NCI-H2196 (cell line): ENCODE measurements around the gene USP9Y.
"Not testable (repeated sequence)": the region's sequence is repeated elsewhere in the genome, so short reads cannot be mapped to it uniquely, and the experiment has no call there.

Experiments used
- DNase-seq: peaks from one replicate; lab custom pipeline; 2025; ENCODE audit not compliant: unreplicated experiment; lab: John Stamatoyannopoulos, UW

The USP9Y gene

GRCh38 chrY:12701181-12701695, at the start of gene USP9Y:
TSS of gene USP9Y (plus strand) at chrY:12701231. CDS start at chrY:12709448, 8,217 bp downstream.
- no peak for DNase-seq

DNA sequence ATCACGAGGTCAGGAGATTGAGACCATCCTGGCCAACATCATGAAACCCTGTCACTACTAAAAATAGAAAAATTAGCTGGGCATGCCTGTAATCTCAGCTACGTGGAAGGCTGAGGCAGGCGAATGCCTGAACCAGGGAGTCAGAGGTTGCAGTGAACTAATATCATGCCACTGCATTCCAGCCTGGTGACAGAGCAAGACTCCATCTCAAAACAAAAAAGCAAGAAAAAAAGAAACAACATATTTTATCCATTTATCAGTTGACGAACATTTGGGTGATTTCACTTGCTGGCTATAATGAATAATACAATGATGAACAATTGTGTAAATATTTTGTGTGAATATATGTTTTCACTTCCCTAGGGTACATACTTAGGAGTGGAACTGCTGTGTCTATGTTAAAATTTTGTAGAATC, 49.4 kb upstream of the USP9Y start:
- no peak for DNase-seq

DNA sequence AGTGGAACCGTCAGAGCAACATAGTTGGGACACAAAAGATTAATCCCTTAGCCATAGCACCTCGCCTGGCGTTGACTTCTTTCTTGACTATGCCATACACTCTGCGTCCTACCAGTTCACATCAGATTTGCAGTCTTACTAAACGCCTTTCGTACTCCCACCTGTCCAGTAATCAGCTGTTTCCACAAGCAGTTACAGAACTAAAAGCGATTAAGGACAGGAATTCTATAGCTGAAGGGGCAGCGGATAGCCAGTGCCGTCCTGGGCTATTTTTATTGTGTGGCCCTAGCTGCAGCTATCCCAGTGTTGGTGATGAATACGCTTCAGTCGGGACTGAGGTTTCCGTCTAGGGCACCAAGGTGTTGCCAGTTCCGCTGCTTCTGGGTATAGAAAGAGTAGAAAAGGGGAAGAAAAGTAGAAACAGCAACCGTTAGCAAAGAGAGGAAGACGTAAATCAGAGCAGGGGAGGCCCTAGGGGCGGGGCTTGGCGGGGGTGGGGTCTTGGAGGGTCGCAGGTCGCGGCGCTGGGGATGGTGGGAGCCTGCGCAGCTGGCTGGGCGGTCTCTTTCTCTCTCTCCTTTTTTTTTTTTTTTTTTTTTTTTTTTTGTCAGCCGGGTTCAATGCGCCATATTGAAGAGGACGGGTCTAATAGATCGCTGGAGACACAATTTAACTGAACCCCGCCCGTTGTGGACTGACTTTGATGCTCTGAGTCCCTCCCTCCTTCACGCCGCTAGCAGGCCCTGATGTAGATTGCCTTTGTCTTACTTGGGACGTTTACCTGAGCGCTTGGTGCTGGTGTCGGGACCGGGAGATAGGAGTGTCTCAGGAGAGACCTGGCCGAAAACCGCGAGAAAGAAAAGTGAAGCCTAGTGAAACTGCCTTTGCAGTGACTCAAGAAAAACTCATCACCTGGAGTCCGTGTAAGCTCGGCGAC, 39.0 kb upstream of the USP9Y start:
- peak; percentile 50 for DNase-seq

GRCh38 chrY:12662745-12663591, 38.1 kb upstream of the USP9Y start:
- DNase-seq, result peak; percentile 55

DNA sequence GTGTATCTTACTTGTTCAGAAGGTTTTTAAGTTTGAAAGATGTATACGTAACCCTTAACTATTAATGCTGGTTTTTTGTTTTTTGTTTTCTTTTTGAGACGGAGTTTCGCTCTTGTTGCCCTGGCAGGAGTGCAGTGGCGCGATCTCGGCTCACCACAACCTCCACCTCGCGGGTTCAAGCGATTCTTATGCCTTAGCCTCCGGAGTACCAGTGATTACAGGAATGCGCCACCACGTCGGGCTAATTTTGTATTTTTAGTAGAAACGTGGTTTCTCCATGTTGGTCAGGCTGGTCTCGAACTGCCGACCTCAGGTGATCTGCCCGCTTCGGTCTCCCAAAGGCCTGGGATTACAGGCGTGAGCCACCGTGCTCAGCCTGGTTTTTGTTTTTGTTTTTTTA, 37.2 kb upstream of the USP9Y start:
- not testable (repeated sequence) for DNase-seq

DNA sequence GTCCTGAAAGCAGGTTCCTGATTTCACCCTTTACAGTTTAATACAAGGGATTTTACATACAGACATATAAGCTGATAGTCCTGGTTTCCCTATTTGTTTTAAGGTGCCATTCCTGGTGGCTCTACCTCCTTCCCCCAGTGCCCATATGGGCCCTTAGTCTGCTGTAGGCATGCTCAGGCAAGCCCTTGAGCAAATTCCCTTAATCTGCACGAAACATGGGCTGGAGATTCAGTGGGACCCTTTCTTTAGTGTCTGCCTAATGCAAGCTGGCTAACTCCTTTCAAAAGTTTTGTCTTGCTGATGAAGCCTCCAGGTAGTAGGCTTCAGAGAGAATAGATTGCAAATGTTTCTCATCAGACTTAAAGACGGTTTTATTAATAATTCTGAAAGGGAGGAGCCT, 22.9 kb upstream of the USP9Y start:
- no peak for DNase-seq

DNA sequence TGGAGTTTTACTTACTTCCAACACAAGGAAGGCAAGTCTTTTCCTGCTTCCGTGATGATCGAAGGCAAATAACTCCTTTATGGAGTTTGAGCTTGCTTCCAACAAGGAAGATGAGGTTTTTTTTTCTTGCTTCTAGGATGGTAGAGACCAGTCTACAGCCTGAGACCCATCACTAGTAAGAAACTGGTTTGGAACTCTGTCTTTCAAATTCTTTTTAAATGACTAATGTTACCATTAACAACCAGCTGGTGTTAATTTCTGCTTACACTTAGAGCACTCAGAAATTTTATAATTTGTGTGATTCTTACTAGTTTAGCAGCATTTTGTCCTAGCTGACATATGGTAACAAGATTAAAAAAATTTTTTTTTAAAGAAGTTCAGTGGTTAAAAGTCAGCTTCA, 19.5 kb upstream of the USP9Y start:
- no peak for DNase-seq

DNA sequence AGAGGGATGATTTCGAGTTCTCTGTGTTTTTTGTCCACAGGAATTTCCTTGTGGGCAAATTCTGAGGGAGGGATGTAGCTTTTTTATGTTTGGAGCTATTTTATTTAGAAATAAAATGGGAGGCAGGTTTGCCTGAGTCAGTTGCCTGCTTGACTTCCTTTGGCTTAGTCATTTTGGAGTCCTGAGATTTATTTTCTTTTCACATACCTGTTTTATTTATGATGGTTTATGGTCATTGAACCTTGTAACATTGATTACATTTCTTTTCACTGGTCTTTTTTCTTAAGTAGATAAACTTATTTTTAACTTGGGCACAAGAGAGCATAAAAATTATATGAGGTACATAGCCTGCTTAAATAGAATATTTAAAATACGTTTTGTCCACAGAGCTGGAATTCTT, 12.7 kb upstream of the USP9Y start:
- no peak for DNase-seq

DNA sequence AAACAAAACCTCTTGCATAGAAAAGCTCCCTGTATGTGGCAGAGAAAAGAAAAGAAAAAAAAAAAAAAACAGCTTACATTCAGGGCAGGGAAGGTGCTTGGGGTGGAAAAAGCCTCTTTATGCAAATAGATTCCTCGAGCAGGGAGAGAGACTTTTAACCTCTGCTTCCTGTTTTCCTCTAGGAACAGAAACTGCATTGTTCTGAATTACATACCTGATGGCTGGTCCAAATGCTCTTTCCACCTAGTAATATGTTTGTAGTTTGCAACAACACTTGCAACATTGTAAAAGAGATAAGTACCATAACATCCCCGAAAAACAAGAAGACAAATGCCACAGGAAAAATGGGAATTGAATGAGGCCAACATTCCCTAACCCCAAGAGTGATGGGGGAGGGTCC, 944 bp upstream of the USP9Y start:
- no peak for DNase-seq

GRCh38 chrY:12702174-12702573, 1.1 kb downstream of the USP9Y start:
- no peak for DNase-seq

- no peak for DNase-seq
Observed at GRCh38 chrY:12710460-12710859, 9.4 kb downstream of the USP9Y start.

- DNase-seq, result no peak
Observed at GRCh38 chrY:12715376-12715775, 14.3 kb downstream of the USP9Y start.

GRCh38 chrY:12729746-12730145, 28.7 kb downstream of the USP9Y start:
- DNase-seq, result peak; percentile 6

- DNase-seq, result no peak
Observed at GRCh38 chrY:12733625-12734024, 32.6 kb downstream of the USP9Y start.

GRCh38 chrY:12734051-12734450, 33.0 kb downstream of the USP9Y start:
- DNase-seq, result no peak

GRCh38 chrY:12741414-12741813, 40.4 kb downstream of the USP9Y start:
- no peak for DNase-seq

DNA sequence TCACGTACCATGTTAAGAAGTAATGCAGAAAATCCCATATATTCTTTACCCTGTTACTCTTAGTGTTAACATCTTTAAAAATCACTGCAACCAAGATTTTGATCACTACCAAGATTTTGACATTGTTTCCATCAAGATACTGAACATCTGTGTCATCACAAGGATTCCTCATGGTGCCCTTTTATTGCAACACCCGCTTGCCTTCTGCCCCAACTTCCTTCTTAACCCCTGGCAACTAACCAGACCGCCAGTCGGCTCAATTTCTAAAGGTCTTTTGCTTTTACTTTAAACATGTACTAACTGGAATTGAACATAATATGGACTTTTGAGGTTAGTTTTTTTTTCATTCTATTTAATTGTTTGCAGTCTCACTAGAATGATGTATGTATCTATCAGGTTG, 41.7 kb downstream of the USP9Y start:
- no peak for DNase-seq

DNA sequence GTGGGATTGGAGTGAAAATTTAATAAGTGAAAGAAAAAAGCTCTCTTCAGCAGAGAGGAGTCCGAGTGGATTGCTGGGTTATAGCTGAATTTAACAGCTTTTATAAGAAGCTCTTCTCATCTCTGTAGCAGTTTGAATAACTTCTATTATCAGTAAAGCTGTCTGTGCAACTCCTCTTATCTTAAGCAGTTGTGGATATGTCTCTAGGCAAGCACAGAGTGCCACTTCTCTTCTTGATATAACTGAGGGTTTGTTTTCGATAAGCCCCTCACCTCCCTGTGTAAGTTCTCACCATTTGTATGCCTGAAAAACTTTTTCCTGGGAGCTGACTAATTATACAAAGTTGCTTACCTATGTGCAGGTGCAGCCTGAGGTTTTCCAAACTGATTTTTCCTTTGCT, 43.1 kb downstream of the USP9Y start:
- DNase-seq, result no peak

GRCh38 chrY:12749293-12749692, 48.3 kb downstream of the USP9Y start:
- DNase-seq, result no peak

DNA sequence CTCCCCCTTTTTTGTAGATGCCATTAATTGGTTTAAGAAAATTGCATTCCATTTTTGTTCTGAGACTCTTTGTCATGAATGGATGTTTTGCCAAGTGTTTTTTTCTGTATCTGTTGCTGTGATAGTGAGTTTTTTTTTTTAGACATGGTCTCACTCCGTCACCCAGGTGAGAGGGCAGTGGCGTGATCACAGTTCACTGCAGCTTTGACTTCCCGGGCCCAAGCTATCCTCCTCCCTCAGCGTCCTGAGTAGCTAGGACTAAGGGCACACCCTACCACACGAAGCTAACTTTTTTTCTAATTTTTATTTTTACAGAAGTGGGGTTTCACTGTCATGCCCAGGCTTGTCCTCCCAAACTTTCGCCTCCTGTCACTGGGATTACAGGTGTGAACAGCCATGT, 51.8 kb downstream of the USP9Y start:
- no peak for DNase-seq

DNA sequence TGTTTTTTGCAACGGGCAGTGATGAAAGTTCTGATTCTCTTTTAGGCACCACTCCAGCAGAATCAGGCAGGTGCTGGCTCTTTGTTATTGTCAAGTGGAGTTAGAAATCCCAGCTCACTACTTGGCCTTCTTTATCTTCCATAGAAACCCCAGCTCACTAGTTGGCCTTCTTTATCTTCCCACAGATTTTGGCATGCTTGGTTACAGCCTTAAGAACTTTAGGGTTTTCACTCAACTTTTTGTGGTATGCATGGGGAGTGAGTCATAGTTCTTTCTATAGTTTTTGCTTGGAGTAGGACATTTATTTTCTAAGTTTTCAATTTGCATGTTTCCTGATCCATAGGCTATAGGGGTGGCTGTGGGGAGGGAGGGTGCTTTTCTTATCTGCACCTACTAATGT, 55.0 kb downstream of the USP9Y start:
- DNase-seq, result no peak

GRCh38 chrY:12765976-12766375, 64.9 kb downstream of the USP9Y start:
- DNase-seq, result no peak
